GM18951 (cell line): ENCODE data around the gene ARSG.
"Not testable (repeated sequence)": the region's sequence is repeated elsewhere in the genome, so short reads cannot be mapped to it uniquely, and the experiment has no call there.

Experiments
- POLR2A ChIP-seq: IDR thresholded peaks from 4 replicates; pipeline ENCODE4 v1.6.1; 2011; ENCODE audit warnings: mild to moderate bottlenecking; ENCODE audit not compliant: insufficient read length, insufficient read depth; ENCODE audit errors: extremely low read depth
- in situ Hi-C: fragments of 300-500 bp; cut with MboI; formaldehyde crosslinking; loops from one replicate; pipeline ENCODE4 v1.12.0; 2022; ENCODE audit warnings: low sequenced_read_pairs, mixed read lengths, inconsistent platforms; ENCODE audit not compliant: unreplicated experiment

Gene ARSG

DNA sequence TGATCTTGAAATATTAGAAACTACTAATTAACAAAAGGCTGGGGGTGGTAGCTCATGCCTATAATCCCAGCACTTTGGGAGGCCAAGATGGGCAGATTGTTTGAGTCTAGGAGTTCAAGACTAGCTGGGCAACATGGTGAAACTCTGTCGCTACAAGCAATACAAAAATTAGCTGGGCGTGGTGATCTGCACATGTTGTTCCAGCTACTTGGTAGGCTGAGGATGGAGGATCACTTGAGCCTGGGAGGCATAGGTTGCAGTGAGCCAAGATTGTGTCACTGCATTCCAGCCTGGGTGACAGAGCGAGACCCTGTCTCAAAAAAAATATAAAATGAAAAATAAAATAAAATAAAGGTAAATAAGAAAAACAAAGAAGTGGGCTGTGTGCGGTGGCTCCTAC is 66.6 kb downstream of the ARSG start:
- no peak for TF ChIP-seq POLR2A
- in situ Hi-C loops = no loop called here

DNA sequence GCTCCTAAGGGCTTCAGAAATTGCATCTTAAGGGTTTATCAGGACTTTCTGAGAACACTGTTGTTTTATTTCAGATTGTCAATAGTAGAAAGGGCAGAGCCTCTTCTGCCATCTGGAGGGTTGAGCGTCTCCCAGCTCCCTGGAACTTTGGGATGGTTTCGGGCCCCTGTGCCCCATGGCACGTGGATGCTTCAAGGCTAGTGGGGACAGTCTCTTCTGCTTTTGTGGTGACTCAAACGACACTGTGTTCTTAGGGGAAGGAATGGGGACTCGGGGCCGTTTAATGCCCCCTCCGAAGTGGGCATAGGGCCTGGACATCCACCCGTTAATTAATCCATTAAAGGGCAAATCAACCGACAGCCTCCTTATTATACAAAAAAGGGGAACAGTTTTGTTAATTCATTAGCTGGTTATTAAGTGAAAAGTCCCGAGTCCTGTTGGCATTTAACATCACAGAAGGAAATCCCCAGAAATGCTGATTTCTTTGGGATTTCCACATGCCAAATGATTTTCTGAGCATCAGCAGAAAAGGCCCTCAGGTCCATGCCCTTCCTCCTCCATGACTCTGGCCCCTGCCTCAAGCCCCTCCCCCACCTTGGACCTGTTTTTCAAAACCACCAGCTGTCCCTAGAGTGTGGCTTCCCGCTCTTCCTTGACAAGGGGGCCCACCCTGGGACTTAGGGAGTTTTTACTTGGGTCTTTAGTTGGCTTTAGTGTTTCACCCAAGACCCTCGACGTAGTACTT is 68.7 kb downstream of the ARSG start:
- TF ChIP-seq POLR2A = no peak
- in situ Hi-C loops = no loop called here

- in situ Hi-C loops = no loop called here
- no peak for TF ChIP-seq POLR2A
Observed at GRCh38 chr17:68365469-68365868, 74.2 kb downstream of the ARSG start.

DNA sequence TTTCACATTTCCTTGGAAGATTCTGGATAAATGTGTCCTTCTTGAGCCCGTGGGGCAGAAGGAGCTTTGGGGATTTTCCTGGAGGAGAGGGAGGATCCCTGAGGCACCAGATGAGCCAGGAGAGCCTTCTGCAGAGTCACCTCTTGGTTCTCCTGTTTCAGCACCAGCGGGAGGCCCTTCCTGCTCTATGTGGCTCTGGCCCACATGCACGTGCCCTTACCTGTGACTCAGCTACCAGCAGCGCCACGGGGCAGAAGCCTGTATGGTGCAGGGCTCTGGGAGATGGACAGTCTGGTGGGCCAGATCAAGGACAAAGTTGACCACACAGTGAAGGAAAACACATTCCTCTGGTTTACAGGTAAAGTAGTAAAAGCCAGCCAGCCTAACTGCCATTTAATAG is 77.1 kb downstream of the ARSG start:
- TF ChIP-seq POLR2A = no peak
- in situ Hi-C loops = no loop called here

DNA sequence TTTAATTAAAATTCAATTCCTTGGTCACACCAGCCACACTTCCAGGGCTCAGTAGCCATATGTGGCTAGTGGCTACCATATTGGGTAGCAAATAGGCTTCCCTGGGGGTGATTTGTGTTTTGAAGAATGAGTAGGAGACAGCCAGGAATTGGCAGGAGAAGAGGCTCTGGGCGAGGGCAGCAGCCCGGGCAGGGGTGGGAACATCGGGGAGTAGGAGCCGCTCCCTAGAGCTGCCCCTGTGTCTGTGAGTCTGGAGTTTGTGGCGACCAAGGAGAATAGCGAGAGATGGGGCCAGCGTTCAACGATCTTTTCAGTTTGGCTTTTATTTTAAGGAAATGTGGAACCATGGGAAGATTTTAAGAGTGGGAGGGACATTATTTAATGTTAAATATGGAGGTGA is 84.3 kb downstream of the ARSG start:
- TF ChIP-seq POLR2A = no peak
- in situ Hi-C loops = no loop called here

- in situ Hi-C loops = not testable (repeated sequence)
Observed at GRCh38 chr17:68376178-68376577, 84.9 kb downstream of the ARSG start.

GRCh38 chr17:68377771-68378267 is 86.5 kb downstream of the ARSG start:
- in situ Hi-C loops = no loop called here
- TF ChIP-seq POLR2A = no peak

DNA sequence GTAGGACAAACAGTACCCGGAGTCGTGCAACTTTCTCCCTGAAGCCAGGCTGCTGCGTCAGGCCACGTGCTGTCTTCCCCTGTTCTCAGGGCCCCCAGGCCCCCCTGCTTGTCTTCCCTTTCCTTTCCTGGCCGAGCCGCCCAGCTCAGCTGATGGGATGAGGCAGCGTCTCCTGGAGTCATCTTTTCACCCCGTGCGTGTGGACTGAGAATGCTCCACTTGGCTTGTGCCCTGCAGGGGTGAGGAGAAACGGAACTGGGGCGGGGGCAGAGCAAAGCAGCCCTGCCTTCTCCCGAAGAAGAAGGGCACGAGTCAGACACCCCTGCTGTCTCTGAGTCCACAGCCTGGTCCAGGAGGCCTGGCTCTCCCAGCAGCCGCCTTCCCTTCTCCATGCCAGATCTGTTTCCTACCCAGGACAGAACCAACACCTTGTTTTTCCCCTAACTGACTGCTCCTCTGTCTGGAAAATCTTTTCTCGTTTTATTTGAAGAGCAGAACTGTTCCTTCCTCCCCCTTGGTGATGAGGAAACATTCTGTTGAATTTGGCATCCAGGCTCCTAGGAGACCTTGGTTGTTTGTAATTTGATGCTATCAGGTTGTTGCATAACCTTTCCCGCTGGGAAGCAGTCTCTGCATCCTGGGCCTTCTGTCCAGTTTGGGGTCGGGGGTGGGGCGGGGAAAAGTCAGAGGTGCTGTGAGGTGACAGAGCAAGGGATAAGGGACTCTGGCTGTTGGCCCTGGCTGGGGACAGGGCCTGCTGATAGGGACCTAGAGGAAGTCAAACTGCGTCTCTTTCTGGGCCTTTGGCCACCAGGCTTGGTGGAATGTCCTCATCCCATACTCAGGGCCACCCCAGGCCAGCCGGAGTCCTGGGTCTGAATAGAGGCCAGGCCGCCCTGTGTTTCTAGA is 87.2 kb downstream of the ARSG start:
- in situ Hi-C loops = no loop called here
- no peak for TF ChIP-seq POLR2A

- in situ Hi-C loops = no loop called here
- no peak for TF ChIP-seq POLR2A
Observed at GRCh38 chr17:68379177-68379510, 87.8 kb downstream of the ARSG start.

DNA sequence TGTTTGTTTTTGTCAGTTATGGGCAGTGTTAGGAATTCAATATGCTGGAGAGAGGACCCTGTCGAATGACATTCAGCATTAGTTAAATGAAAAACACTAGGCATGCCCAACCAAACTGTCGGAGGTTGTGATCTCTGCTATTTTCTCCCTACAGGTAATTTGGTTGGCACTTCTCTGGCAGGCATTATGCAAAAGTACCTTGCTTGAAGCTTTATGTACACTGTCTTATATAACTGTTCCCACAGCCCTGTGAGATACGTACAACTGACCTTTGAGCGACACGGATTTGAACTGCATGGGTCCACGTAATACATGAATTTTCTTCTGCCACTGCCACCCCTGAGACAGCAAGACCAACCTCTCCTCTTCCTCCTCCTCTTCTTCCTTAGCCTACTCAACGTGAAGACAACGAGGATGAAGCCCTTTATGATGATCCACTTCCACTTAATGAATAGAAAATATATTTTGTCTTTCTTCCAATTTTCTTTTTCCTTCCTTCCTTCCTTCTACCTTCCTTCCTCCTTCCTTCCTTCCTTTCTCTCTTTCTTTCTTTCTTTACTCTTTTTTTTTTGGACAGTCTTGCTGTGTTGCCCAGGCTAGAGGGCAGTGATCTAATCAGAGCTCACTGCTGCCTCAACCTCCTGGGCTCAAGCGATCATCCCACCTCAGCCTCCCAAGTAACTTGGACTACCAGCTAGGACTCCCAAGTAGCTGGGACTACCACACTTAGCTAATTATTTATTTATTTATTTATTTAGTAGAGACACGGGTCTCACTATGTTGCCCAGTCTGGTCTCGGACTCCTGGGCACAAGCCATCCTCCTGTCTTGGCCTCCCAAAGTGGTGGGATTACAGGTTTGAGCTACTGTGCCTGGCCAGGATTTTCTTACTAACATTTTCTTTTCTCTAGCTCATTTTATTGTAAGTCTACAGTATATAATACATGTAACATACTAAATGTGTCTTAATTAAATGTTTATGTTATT is 88.7 kb downstream of the ARSG start:
- in situ Hi-C loops = no loop called here

DNA sequence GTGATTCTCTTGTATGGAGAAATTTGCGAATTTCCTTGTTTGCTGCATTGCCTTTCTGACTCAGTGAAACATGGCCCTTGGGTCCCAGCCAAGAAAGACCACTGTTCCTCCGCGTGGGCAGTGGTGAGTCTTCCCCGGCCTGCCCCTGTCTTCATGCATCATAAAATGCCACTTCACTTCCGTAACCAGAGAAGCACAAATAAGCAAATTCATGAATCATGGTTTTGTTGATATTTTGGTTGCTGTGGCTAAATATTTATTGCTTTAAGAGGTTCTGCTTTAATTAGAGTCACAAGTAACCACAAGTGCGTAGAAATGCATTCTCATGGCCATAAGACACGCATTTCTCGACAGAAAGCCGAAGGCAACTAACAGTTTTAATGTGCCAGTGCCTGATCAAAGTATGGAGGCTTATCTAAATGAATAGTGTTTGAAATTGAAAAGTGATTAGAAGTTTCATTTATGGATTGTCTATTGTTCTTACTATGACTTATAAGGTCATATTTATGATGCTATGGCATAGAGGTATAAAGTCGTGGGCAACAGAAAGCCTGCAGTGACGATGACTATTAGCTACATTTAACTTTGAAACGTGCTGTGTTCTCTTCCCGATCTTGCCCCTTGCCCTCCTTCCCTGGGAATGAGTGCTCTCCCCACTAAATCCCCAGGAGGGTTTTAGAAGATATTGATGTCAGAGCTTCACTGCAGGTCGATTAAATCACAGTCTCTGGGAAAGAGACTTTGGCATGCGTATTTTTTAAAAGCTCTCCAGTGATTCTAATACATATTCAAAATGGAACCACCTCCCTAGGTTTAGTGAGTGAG is 90.0 kb downstream of the ARSG start:
- TF ChIP-seq POLR2A = no peak
- in situ Hi-C loops = no loop called here

More for the DNA sequence above, 88.7 kb downstream of the ARSG start:
- no peak for TF ChIP-seq POLR2A

DNA sequence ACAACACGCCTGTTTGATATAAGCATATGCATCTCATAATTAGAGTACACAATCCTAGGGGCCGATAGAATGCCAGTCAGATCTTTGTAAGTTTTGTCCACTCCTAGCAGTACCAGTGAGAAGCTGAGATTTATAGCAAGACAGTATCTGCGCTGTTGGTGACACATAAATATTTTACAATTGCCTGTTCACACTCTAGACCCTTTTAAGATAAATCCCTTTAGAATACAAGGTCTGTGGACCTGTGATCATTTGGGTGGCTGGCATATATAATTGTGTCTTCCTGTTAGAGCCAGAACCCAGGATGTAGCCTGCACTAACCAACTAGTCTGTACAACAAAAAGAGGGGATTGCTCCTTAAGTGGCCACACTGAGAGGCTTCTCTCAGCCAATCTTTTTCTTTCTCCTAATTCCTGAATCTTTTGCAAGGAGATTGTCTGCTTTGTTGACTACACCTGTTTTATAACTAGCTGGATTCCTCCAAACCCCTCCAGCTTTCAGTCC is 91.3 kb downstream of the ARSG start:
- no peak for TF ChIP-seq POLR2A
- in situ Hi-C loops = no loop called here
